HG02943 (cell line): ENCODE data around the gene WTIP.
"Not testable (repeated sequence)": the region's sequence is repeated elsewhere in the genome, so short reads cannot be mapped to it uniquely, and the experiment has no call there.

Source experiments
- ATAC-seq: cut with Tn5 transposase; IDR thresholded peaks from one replicate; pipeline ENCODE4 v1.9.1; 2021; ENCODE audit warnings: mild to moderate bottlenecking, low read depth, moderate library complexity; ENCODE audit not compliant: unreplicated experiment

The WTIP gene

DNA sequence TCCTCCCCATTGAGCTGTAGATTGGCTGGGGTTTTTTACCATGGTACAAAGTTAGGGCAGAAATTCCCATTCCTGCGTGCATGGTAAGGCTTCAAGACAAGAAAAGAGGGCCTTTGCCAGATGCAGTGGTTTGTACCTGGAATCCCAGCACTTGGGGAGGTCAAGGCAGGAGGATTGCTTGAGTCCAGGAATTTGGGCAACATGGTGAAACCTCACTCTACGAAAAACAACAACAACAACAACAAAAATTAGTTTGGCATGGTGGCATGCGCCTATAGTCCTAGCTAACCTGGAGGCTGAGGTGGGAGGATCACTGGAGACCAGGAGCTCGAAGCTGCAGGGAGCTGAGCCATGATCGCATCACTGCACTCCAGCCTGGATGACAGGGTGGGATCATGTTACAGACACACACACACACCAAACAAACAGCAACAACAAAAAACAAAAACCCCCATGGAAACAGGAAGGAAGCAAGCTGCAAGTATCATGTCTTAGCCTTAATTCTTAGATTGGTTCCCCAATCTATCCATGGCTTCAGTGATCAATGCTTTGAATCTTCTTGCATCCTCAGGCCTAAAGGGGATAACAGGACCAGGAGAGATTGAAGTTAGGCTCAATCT lies 5.5 kb upstream of the WTIP start:
- ATAC-seq, result no peak

DNA sequence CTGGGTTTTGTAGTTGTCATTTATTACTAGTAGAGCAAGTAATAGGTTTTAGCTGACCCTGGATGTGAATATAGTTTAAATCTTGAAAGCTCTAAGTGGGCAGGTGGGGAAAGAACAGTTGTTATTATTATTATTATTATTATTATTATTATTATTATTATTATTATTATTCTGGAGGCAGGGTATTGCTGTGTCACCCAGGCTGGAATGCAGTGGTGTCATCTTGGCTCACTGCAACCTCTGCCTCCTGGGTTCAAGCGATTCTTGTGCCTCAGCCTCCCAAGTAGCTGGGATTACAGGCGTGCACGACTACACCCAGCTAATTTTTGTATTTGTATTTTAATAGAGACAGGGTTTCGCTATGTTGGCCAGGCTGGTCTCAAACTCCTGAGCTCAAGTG lies 3.1 kb upstream of the WTIP start:
- ATAC-seq, result not testable (repeated sequence)

DNA sequence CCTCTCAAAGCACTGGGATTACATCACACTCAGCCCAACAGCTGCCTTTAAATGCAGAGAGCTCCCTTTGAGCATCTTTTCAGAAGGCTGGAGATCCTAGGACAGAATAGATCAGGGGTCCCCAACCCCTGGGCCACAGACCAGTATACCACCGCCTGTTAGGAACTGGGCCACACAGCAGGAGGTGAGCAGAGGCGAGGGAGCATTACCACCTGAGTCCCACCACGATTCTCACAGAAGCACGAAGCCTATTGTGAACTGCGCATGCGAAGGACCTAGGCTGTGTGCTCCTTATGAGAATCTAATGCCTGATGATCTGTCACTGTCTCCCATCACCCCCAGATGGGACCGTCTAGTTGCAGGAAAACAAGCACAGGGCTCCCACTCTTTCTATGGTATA lies 2.2 kb upstream of the WTIP start:
- no peak for ATAC-seq

DNA sequence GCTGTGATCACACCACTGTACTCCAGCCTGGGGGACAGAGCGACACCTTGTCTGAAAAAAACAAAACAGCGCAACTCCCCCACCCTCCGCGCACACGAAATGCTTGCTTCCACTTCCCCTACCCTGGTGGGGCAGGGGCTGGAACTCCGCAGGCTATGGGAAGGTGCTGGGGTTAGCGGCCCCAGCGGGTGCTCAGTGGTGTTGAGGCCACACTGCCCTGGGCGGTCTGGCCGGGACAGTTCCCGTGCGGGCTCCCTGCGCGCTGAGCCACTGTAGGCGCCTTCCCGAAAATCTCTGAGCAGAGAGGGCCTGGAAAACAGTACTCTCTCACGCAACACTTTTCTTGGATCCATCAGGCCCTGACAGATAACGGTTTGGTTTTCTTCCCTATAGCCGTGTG lies 1.1 kb upstream of the WTIP start:
- ATAC-seq, result no peak

DNA sequence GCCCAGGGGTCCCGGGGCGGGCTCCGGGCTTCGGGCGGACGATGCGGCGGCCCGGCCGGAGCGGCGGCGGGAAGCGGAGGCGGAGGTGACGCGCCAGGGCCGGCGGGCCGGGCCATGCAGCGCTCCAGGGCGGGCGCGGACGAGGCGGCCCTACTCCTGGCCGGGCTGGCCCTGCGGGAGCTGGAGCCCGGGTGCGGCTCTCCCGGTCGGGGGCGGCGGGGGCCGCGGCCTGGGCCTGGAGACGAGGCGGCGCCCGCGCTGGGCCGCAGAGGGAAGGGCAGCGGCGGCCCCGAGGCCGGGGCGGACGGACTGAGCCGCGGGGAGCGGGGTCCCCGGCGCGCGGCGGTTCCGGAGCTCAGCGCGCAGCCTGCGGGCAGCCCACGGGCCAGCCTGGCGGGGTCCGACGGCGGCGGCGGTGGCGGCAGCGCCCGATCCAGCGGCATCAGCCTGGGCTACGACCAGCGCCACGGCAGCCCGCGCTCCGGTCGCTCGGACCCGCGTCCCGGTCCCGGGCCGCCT lies 362 bp downstream of the WTIP start:
- no peak for ATAC-seq

DNA sequence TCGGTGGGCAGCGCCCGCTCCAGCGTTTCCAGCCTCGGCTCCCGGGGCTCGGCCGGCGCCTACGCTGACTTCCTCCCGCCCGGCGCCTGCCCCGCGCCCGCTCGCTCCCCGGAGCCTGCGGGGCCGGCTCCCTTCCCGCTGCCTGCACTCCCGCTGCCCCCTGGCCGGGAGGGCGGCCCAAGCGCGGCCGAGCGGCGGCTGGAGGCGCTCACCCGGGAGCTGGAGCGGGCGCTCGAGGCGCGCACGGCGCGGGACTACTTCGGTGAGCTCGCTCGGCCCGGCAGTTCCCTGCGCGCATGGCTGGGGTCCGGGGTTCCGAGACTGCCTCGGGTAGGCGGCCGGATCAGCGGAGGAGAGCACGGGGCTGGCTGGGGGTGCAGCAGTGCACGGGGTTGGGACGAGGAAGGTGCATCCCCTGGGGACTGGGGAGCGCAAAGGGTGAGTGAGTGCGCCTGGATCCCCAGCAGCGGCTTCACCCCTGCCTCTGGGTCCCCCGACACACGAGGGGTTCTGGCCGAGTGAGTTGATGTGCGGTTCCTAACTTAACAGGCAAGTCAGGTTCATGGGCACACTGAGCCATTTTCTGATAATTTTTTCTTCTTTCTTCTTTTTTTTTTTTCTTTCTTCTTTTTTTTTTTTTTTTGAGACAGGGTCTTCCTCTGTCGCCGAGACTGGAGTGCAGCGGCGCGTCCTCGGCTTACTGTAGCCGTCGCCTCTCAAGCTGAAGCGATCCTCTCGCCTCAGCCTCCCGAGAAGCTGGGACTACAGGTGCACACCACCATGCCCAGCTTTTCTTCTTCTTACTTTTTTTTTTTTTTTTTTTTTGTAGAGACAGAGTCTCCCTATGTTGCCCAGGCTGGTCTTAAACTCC lies 1.1 kb downstream of the WTIP start:
- no peak for ATAC-seq

DNA sequence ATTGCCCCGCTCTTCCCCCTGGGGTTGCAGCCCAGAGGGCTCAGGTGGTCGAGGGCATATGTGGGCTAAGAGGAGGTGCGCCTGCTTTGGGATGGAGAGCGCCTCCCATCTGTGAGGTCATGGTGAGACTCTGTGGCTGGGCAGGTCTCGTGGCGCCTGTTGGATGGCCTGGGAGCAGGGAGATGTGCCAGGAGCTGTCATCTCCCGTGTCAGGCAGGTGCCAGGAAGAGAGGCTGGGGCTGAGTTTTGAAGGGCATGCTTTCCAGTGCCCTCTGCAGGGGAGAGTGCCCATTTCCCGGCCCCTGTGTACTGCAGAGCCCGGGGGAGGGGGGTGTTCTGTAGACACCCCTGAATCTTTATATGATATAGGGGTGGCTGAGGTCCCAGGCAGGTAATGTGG lies 2.8 kb downstream of the WTIP start:
- ATAC-seq, result no peak

DNA sequence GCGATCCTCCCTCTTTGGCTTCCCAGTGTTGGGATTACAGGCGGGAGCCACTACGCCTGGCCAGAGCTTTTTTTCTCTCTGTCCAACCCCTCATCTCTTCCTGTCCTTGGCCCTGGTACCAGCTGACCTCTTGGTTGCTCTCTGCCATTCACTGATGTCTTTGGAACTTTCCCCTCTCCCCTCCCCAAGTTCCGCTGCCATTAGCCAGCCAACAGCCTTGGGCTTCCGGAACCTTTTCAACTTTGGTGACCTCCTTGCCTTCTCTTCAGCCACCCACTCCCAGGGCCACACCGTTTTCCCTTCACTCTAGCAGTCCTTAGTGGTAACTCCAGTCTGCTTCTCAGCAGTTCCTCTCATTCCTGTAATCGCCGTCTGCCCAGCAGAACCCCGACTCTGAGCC lies 4.3 kb downstream of the WTIP start:
- no peak for ATAC-seq

DNA sequence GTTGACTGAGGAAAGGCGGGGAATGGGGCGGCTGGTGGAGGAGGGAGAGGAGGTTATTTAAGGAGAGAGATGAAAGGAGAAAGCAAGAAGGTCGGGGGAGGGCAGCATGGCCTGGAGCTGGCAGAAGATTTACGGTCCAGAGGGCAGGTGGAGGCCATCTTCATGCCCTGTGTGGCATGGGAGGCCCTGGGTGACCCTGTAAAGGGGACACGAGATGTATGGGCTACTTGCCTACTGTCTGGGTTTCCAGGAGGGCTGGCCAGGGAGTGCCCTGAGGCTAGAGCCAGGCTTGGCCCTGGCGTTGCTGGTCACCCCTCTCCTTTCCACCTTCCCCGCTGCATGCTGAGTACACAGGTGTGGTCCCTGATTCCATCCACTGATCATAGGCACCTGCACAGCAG lies 6.1 kb downstream of the WTIP start:
- no peak for ATAC-seq

DNA sequence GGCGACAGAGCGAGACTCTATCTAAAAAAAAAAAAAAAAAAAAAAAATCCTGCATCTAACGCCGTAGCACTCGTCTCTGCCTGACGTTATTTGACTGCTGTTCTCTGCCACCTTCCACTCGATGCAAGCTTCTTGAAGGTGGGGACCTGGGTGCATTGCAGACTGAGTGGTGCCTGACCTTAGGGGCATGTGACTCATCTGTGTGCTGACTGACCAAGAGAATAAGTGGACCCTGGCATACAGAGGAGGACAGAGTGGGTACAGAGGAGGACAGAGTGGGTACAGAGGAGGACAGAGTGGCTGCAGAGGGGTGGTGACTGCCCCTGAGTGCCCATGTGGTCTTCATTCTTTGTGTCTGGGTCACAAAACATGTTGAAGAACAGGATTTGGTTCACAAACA lies 7.6 kb downstream of the WTIP start:
- no peak for ATAC-seq

DNA sequence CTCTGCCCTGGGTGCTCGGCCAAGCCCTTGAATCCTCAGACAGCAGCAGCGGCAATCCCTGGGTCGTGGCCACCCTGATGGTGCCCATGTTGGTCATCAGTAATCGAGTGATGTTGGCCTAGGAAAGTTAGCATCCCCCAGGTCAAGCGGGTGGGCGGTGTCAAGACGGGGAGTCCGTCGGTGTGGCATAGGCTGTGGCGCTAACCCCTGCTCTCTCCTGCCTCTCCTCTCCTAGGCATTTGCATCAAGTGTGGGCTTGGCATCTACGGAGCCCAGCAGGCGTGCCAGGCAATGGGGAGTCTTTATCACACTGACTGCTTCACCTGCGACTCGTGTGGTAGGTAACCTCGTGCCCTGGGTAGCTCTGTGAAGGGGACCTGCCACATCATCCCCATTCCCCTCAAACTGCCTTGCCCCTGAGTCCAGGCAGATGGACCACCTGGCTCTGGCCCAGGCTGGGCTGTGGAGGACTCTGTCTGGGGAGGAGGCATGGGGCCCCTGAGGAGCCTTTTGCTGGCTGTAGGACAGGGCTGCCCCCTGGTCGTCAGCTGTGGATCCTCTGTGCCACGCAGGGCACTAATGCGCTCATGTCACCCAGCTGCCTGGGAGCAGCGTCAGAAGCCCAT lies 8.7 kb downstream of the WTIP start:
- ATAC-seq, result no peak

DNA sequence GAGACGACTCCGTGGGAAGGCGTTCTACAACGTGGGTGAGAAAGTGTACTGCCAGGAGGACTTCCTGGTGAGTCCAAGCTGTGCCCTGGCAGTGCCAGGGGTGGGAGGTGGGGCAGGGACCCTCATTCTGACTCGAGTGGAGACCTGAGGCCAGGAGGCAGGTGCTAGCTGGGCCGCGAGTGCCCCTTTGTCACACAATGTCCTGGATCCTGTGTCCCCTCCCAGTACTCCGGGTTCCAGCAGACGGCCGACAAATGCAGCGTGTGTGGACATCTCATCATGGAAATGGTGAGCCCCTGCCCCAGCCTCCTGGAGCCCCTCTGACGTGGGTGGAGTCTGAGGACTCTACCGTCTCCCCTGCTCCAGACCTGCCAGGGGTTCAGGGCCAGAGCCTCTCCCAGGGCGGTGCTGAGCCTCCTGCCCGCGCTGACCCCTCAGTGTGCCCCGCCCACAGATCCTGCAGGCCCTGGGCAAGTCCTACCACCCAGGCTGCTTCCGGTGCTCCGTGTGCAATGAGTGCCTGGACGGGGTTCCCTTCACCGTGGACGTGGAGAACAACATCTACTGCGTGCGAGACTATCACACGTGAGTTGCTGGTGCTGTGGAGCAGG lies 11.6 kb downstream of the WTIP start:
- no peak for ATAC-seq

DNA sequence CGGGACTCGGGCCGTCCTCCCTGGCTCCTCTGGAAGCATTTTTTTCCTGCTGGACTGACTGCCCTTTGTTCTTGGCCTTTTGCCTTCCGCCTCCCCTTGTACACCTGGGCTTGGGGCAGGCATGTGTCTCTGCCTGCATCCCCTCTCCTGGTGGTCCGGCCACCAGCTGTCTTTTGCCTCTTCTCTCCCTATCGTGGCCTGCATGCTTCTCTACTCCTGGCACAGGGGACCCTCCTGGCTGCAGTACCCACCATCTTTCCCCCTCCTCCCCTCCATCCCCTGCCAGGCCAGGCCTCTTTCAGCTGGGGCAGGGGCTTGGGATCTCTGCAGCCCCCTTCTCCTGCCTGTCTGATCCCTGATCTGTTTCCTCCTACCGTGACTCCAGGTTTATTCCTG lies 12.1 kb downstream of the WTIP start:
- no peak for ATAC-seq

DNA sequence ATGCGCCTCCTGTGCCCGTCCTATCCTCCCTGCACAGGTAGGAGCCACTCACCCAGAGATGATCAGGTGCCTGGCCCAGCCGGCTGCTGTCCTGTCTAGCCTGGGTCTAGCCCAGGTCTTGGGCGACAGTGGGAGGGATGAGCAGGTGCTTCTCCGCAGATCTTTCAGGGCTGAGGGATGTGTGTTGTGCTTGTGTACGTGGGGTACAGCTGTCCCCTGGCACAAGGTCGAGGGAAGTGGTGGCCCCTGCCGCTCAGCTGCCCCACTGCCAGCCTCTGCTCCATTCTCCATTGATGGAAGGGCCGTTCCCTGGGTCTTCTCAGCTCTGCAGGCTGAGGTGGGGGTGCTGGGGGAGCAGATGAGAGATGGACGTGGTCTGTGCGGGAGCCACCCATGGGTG lies 13.0 kb downstream of the WTIP start:
- ATAC-seq, result no peak

DNA sequence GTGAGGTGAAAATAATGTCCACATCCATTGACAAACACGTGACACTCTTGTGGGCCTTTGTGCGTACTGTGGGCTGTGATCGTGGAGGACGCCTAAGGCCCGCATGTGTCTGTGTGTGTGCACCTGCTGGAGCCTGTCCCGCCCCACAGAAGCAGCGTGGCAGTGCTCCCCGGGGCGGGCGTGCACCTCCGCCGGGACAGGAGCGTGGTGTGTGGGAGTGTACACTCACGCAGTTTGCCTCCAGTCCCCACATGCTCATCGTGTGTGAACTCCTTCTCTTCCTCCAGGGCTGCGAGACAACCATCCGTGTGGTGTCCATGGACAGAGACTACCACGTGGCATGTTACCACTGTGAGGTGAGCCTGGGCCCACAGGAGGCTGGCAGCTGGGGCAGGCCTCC lies 13.9 kb downstream of the WTIP start:
- no peak for ATAC-seq

DNA sequence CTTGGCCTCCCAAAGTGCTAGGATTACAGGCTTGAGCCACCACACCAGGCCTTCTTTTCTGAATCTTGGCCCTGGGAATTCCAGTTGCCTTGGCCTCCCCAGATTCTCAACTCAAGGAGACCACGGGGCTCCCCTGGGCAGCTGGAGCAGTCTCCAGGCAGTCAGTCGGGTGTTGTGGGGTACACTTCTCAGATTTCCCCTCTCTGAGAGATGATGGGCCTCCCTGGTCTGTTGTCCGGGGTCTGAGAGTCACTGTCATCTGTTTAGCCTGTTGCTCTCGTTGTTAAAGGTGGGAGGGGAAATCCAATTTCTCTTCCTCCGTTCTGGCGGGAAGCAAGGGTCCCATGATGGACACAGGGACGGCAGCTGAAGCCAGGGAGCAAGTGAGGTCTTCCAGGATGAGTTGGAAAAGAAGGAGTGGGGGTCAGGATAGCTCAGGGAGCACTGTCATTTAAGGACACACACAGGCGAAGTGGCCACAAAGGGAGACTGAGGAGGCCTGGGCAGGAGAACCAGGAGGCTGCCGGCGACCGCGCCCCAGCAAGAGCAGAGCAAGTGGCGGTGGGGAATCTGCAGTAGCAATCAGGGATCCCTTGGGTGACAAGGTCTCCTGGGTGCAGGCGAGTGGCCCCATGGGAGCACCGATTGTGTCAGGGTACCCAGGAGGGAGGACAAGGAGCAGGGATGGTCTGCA lies 15.7 kb downstream of the WTIP start:
- ATAC-seq, result no peak

DNA sequence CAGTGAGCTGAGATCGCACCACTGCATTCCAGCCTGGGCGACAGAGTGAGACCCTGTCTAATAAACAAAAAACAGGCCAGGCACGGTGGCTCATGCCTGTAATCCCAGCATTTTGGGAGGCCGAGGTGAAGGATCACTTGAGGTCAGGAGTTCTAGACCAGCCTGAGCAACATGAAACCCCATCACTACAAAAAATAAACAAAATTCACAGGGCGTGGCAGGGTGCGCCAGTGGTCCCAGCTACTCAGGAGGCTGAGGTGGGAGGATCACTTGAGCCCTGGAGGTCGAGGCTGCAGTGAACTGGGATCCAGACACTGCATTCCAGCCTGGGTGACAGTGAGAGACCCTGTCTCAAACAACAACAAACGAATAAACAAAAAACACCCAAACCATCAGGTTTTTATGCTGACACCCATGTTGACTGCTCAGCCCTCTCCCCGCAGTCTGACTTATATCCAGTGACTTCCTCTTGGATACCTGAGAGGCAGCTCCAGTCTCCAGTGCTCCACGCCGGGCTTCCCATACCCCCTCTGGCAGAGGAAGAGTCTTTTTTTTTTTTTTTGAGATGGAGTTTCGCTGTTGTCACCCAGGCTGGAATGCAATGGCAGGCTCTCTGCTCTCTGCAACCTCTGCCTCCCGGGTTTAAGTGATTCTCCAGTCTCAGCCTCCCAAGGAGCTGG lies 17.7 kb downstream of the WTIP start:
- ATAC-seq, result no peak

DNA sequence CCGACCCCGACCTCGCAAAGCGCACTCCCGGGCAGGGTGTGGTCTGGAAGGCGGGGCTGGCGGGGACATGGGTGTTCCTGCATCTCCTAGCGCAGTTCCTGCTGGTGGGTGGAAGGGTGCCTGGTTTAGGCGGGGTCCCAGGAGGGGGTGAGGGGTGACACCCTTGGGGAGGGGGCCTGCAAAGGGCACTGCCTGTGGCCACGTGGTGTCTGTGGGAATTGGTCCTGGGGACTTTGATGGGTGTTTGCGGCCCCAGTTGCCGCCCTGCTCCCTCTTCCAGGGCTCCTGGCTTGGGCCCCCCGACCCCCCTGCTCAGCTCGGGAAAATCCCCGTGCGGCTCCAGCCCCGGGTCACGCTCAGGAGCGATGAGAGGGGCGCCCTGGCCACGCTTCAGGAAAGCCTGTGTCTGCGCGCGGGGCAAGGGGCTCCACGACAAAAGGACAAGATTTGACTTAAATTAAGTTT lies 19.1 kb downstream of the WTIP start:
- ATAC-seq, result no peak

DNA sequence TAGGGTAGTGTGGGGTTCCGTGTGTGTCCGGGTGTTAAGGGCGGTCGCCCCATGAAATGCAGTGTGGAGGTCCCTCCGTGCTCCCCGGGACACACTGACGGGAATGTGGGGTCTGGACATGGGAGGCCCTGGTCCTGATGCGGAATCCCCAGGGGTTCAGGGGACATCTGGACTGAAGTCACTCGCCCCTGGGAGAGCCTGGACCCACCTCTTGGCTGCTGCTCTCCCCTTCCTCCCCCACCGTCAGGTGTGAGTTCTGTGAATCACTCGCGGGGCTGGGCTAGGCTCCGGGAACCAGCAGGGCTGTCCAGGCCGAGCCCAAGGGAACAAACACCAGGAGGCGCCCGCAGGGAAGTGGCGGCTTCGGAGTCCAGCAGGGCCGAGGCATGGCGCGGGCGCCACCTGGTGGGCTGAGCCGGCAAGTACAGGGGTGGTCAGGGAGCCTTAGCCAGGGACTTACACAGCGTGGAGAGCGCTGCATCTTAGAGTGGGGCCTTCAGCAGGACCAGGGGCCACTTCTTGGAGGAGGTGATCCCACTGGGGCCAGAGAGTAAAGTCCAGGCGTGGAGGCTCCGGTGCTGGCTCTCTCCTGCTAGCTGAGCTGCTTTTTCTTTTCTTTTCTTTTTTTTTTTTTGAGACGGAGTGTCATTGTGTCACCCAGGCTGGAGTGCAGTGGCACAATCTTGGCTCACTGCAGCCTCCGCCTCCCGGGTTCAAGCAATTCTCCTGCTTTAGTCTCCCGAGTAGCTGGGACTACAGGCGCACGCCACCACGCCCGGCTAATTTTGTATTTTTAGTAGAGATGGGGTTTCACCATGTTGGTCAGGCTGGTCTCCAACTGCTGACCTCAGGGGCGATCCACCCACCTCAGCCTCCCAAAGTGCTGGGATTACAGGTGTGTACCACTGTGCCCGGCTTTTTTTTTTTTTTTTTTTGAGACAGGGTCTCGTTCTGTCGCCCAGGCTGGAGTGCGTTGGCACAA lies 20.1 kb downstream of the WTIP start:
- no peak for ATAC-seq
